PC-3 (cell line): ENCODE measurements around the gene IL10. TPM values are rescaled to one million over a fixed set of nuclear protein-coding genes. Genes with fewer than 3 reads are reported as not detected.

Experiments used
- ATAC-seq: fragments of 200-7000 bp; cut with Tn5 transposase; 2 replicates; pipeline ENCODE4 v1.9.1; 2020; ENCODE audit warnings: mild to moderate bottlenecking, moderate library complexity
- BruUV-seq: library from RNA; stranded (reverse); fragments of 400-500 nt; replicated peaks from 2 replicates; lab custom pipeline; 2021; lab: Mats Ljungman, UMichigan
- CTCF ChIA-PET: fragments of 300-600 bp; sonication (Branson Sonifier 250); formaldehyde crosslinking; loops from one replicate; lab custom pipeline; 2022; ENCODE audit warnings: antibody characterized with exemption; lab: Charles Lee
- POLR2A ChIA-PET: fragments of 300-600 bp; sonication (Branson Sonifier 250); formaldehyde crosslinking; loops from one replicate; lab custom pipeline; 2022; ENCODE audit warnings: antibody characterized with exemption; ENCODE audit not compliant: unreplicated experiment; lab: Charles Lee
- DNase-seq: peaks from one replicate; pipeline ENCODE4 v3.0.0-alpha.2; 2015
- H2AFZ ChIP-seq: fragments of 300-600 bp; sonication (generic); 2 replicates; pipeline ENCODE4 v1.6.0; 2016; ENCODE audit warnings: antibody characterized with exemption, low read length
- H3F3A ChIP-seq: fragments of 300-600 bp; sonication (generic); one replicate; pipeline ENCODE4 v1.6.0; 2017; ENCODE audit warnings: antibody characterized with exemption, low read length, control low read depth, mild to moderate bottlenecking; ENCODE audit not compliant: unreplicated experiment
- H3K27ac ChIP-seq: fragments of 300-600 bp; sonication (generic); 2 replicates; pipeline ENCODE4 v1.5.1; 2016; ENCODE audit warnings: mild to moderate bottlenecking, low read length
- H3K27me3 ChIP-seq: fragments of 300-600 bp; sonication (generic); 2 replicates; pipeline ENCODE4 v1.6.1; 2016; ENCODE audit warnings: low read length, mixed read lengths
- H3K36me3 ChIP-seq: fragments of 300-600 bp; sonication (generic); 2 replicates; pipeline ENCODE4 v1.6.1; 2016; ENCODE audit warnings: low read depth, mixed run types, low read length, mixed read lengths
- H3K4me1 ChIP-seq: fragments of 300-600 bp; sonication (generic); 2 replicates; pipeline ENCODE4 v1.5.1; 2016; ENCODE audit warnings: low read length; ENCODE audit not compliant: insufficient read depth
- H3K4me2 ChIP-seq: fragments of 300-600 bp; sonication (generic); 2 replicates; pipeline ENCODE4 v1.6.0; 2016; ENCODE audit warnings: low read length
- H3K4me3 ChIP-seq: fragments of 300-600 bp; sonication (generic); 2 replicates; pipeline ENCODE4 v1.5.1; 2016; ENCODE audit warnings: mild to moderate bottlenecking, low read length, mixed read lengths
- H3K79me2 ChIP-seq: fragments of 300-600 bp; sonication (generic); 2 replicates; pipeline ENCODE4 v1.6.1; 2017; ENCODE audit warnings: low read length, mixed read lengths
- H3K9ac ChIP-seq: fragments of 300-600 bp; sonication (generic); 2 replicates; pipeline ENCODE4 v1.6.0; 2016; ENCODE audit warnings: mild to moderate bottlenecking, low read length
- H3K9me2 ChIP-seq: fragments of 300-600 bp; sonication (generic); replicated peaks from 2 replicates; pipeline ENCODE4 v1.6.1; 2016; ENCODE audit warnings: mixed run types, low read length, mixed read lengths
- H3K9me3 ChIP-seq: fragments of 300-600 bp; sonication (generic); 2 replicates; pipeline ENCODE4 v1.6.1; 2016; ENCODE audit warnings: low read length, mixed read lengths
- H4K20me1 ChIP-seq: fragments of 300-600 bp; sonication (generic); 2 replicates; pipeline ENCODE4 v1.6.1; 2016; ENCODE audit warnings: low read length, mixed read lengths
- CTCF ChIP-seq: fragments of 300-600 bp; sonication (generic); conservative IDR thresholded peaks from 2 replicates; pipeline ENCODE4 v1.5.1; 2017; ENCODE audit warnings: antibody characterized with exemption, low read depth, mild to moderate bottlenecking, low read length
- EZH2 ChIP-seq: fragments of 300-600 bp; sonication (generic); IDR thresholded peaks from one replicate; pipeline ENCODE4 v1.6.1; 2017; ENCODE audit warnings: antibody characterized with exemption, mild to moderate bottlenecking, low read length; ENCODE audit not compliant: unreplicated experiment
- EZH2phosphoT487 ChIP-seq: fragments of 300-600 bp; sonication (generic); IDR thresholded peaks from 2 replicates; pipeline ENCODE4 v1.6.1; 2018; ENCODE audit warnings: mild to moderate bottlenecking, antibody characterized with exemption, low read length, borderline replicate concordance
- intact Hi-C: fragments of 100-400 bp; cut with micrococcal nuclease; formaldehyde crosslinking; loops from 2 replicates; pipeline ENCODE4 v1.9.0; 2023
- total RNA-seq: library from RNA; depleted of rRNA; stranded (reverse); fragments of >200 nt; gene quantifications from 2 replicates; pipeline ENCODE4 v1.2.3, GENCODE V29; 2014

IL10 gene
- total RNA-seq, 1 experiment from 2014 or later, result not detected

- Histone ChIP-seq H3K27me3 (peaks cover 13% of the 10 kb centered on the region), H3K36me3 (no peaks in the 10 kb centered on the region), H3K4me3 (no peak overlapping the region), H3K4me1 (peaks cover 8% of the 10 kb centered on the region; the same call in 1 of the 2 replicates), H3K9me3 (no peaks in the 10 kb centered on the region), H3K27ac (no peak overlapping the region), H4K20me1 (no peaks in the 10 kb centered on the region), H3F3A (no peaks in the 10 kb centered on the region), H3K4me2 (no peak overlapping the region), H3K9me2 (no peaks in the 10 kb centered on the region), H2AFZ (no peak overlapping the region), H3K9ac (no peak overlapping the region), H3K79me2 (no peaks in the 10 kb centered on the region)
- intact Hi-C loops, result no loop called here
- POLR2A ChIA-PET, result interaction anchor here (0.6 kb wide), 1 partner anchor 269 kb away, joined by 3 read pairs; no protein-coding TSS in a partner anchor
- TF ChIP-seq CTCF (no peak), EZH2phosphoT487 (no peak), EZH2 (no peak)
- DNase-seq (no peak), ATAC-seq (no peak)
- BruUV-seq, result no TSS peak
- CTCF ChIA-PET, result interaction anchor here (1.6 kb wide), 1 partner anchor 71 kb away, joined by 8 read pairs; no protein-coding TSS in a partner anchor
Observed at GRCh38 chr1:206805357-206805756, 33.1 kb upstream of the IL10 start.

- H3K4me1 ChIP-seq, result peaks cover 8% of the 10 kb centered on the region; the same call in 1 of the 2 replicates
- ChIA-PET CTCF (interaction anchor here (1.6 kb wide), 1 partner anchor 69 kb away, joined by 8 read pairs; no protein-coding TSS in a partner anchor), POLR2A (interaction anchor here (0.9 kb wide), 1 partner anchor 8 kb away, joined by 7 read pairs; no protein-coding TSS in a partner anchor)
- no peaks in the 10 kb centered on the region for H3K36me3 ChIP-seq
- H3K27ac ChIP-seq, result no peak overlapping the region
- no TSS peak for BruUV-seq
- TF ChIP-seq EZH2 (no peak), EZH2phosphoT487 (no peak), CTCF (no peak)
- ATAC-seq (peak; percentile 63), DNase-seq (peak; percentile 43)
- no peaks in the 10 kb centered on the region for H3K9me2 ChIP-seq
- no peaks in the 10 kb centered on the region for H3K79me2 ChIP-seq
- H3K4me2 ChIP-seq, result no peak overlapping the region
- H3K4me3 ChIP-seq, result no peak overlapping the region
- H3K9me3 ChIP-seq, result no peaks in the 10 kb centered on the region
- H3F3A ChIP-seq, result no peaks in the 10 kb centered on the region
- no peak overlapping the region for H2AFZ ChIP-seq
- no peaks in the 10 kb centered on the region for H4K20me1 ChIP-seq
- no peak overlapping the region for H3K9ac ChIP-seq
- peaks cover 13% of the 10 kb centered on the region for H3K27me3 ChIP-seq
- intact Hi-C loops, result loop anchor here (1.0 kb wide), 1 partner anchor 12 kb away; no protein-coding TSS in a partner anchor
Observed at GRCh38 chr1:206804156-206804737, 32.0 kb upstream of the IL10 start.

- no peak for DNase-seq
- H3K9ac ChIP-seq, result no peak overlapping the region
- BruUV-seq, result no TSS peak
- H3K4me1 ChIP-seq, result peaks cover 8% of the 10 kb centered on the region; the same call in 1 of the 2 replicates
- intact Hi-C loops, result no loop called here
- peaks cover 13% of the 10 kb centered on the region for H3K27me3 ChIP-seq
- no peaks in the 10 kb centered on the region for H3K36me3 ChIP-seq
- H4K20me1 ChIP-seq, result no peaks in the 10 kb centered on the region
- POLR2A ChIA-PET, result no interaction called here
- H3K27ac ChIP-seq, result no peak overlapping the region
- no peak overlapping the region for H2AFZ ChIP-seq
- 0 out of 2 replicates have a peak, but pooled peaks have one; percentile 21 for ATAC-seq
- no peak overlapping the region for H3K4me2 ChIP-seq
- no peaks in the 10 kb centered on the region for H3K9me3 ChIP-seq
- H3K79me2 ChIP-seq, result no peaks in the 10 kb centered on the region
- CTCF ChIA-PET, result no interaction called here
- no peaks in the 10 kb centered on the region for H3F3A ChIP-seq
- no peak overlapping the region for H3K4me3 ChIP-seq
- no peaks in the 10 kb centered on the region for H3K9me2 ChIP-seq
- no peak for TF ChIP-seq EZH2phosphoT487
Observed at GRCh38 chr1:206803221-206803730, 31.0 kb upstream of the IL10 start.
